ENCODE measurements around the gene TRIB2.

Gene TRIB2

DNA sequence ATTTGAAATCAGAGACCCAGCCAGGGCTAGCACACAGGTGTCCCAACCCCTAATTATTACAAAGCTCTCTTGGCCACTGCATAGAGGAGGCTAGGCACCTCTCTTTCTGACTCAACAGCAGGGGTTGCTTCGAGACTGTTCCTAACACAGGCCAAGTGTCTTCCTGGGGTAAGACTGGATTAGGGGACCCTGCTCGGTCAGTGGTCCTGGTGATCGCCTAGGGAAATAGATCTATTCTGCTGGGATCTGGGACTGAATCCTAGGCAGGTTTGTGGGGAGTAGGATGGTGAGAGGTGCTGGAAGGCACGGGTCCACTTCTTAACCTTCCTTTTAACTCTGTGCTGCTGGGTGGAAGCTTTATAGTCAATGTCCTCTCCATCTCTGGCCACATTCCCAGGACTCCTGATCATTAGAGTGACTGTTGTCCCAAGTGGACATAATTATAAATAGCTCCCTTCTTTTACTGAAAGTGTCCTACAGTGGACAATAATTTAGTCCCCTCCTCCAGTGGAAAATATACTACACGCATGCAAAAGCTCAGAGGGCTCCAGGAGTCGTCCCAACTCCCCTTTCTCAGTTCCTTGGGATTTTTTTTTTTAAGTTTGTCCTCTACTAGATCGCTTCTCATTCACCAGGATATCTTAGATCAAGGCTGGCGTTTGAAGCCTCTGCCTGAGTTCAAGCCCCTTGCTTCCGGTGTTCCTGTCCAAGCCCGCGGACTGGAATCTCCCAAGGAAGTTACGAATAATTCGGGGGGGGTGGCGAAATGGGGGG is 1.3 kb upstream of the TRIB2 start:
- no peak for TF ChIP-seq SUZ12 (IDR thresholded peaks at IDR 0.05)
- no peak for TF ChIP-seq HDGF (IDR thresholded peaks at IDR 0.05; ENCODE audit: borderline replicate concordance)
- TF ChIP-seq BHLHE40 (IDR thresholded peaks at IDR 0.05; ENCODE audit: borderline replicate concordance) = no peak
- no peak for TF ChIP-seq L3MBTL2 (conservative IDR thresholded peaks at IDR 0.05)
- no peak for TF ChIP-seq TARDBP (IDR thresholded peaks at IDR 0.05)
- no peak for TF ChIP-seq NFRKB (IDR thresholded peaks at IDR 0.05)
- TF ChIP-seq ZNF384 (IDR thresholded peaks at IDR 0.05) = no peak
- TF ChIP-seq FOXM1 (IDR thresholded peaks at IDR 0.05; ENCODE audit: borderline replicate concordance) = no peak
- no peak for TF ChIP-seq FOXK2 (IDR thresholded peaks at IDR 0.05)
- TF ChIP-seq SP1 (IDR thresholded peaks at IDR 0.05) = no peak
- TF ChIP-seq ELF4 (IDR thresholded peaks at IDR 0.05) = no peak
- TF ChIP-seq ARNT (IDR thresholded peaks at IDR 0.05) = no peak
- no peak for TF ChIP-seq CTBP1 (IDR thresholded peaks at IDR 0.05; ENCODE audit: borderline replicate concordance)
- no peak for TF ChIP-seq FOXA1 (IDR thresholded peaks at IDR 0.05)
- no peak for TF ChIP-seq LEF1 (IDR thresholded peaks at IDR 0.05; ENCODE audit: borderline replicate concordance)
- no peak for TF ChIP-seq PKNOX1 (IDR thresholded peaks at IDR 0.05)
- POLR2A ChIA-PET = interaction anchor here (1.0 to 1.8 kb wide), 8 partner anchors 13 to 885 kb away, joined by 3 to 5 read pairs (median 3); no protein-coding TSS in a partner anchor
- no peak for DNase-seq (ENCODE audit: extremely low spot score)
- CTCF ChIA-PET = interaction anchor here (0.6 to 3.1 kb wide), 13 partner anchors 14 to 695 kb away, joined by 3 to 14 read pairs (median 3); no protein-coding TSS in a partner anchor

GRCh38 chr2:12716032-12716281 is 779 bp upstream of the TRIB2 start:
- no peak for TF ChIP-seq FOXK2 (IDR thresholded peaks at IDR 0.05)
- TF ChIP-seq BHLHE40 (IDR thresholded peaks at IDR 0.05; ENCODE audit: borderline replicate concordance) = no peak
- no peak for TF ChIP-seq TARDBP (IDR thresholded peaks at IDR 0.05)
- TF ChIP-seq ARNT (IDR thresholded peaks at IDR 0.05) = no peak
- no peak for TF ChIP-seq PKNOX1 (IDR thresholded peaks at IDR 0.05)
- no peak for TF ChIP-seq ELF4 (IDR thresholded peaks at IDR 0.05)
- no peak for TF ChIP-seq LEF1 (IDR thresholded peaks at IDR 0.05; ENCODE audit: borderline replicate concordance)
- no peak for TF ChIP-seq CTBP1 (IDR thresholded peaks at IDR 0.05; ENCODE audit: borderline replicate concordance)
- TF ChIP-seq HDGF (IDR thresholded peaks at IDR 0.05; ENCODE audit: borderline replicate concordance) = no peak
- TF ChIP-seq SUZ12 (IDR thresholded peaks at IDR 0.05) = no peak
- TF ChIP-seq FOXA1 (IDR thresholded peaks at IDR 0.05) = no peak
- TF ChIP-seq ZNF384 (IDR thresholded peaks at IDR 0.05) = no peak
- CTCF ChIA-PET = interaction anchor here (0.7 to 3.1 kb wide), 10 partner anchors 8 to 546 kb away, joined by 3 to 14 read pairs (median 3); no protein-coding TSS in a partner anchor
- POLR2A ChIA-PET = interaction anchor here (1.0 to 1.8 kb wide), 11 partner anchors 13 to 886 kb away, joined by 3 to 5 read pairs (median 3); no protein-coding TSS in a partner anchor
- DNase-seq (ENCODE audit: extremely low spot score) = peak; percentile 57

GRCh38 chr2:12717191-12718014 is 667 bp downstream of the TRIB2 start:
- ChIA-PET CTCF (interaction anchor here (0.6 to 3.1 kb wide), 7 partner anchors 75 to 887 kb away, joined by 3 to 14 read pairs (median 4); no protein-coding TSS in a partner anchor), POLR2A (interaction anchor here (0.5 to 1.5 kb wide), 9 partner anchors 140 to 887 kb away, joined by 3 to 5 read pairs (median 4); no protein-coding TSS in a partner anchor)
- DNase-seq (ENCODE audit: extremely low spot score) = peak; percentile 46
- no peak for TF ChIP-seq FOXM1 (IDR thresholded peaks at IDR 0.05; ENCODE audit: borderline replicate concordance)
- peak; percentile 58 for TF ChIP-seq L3MBTL2 (conservative IDR thresholded peaks at IDR 0.05)

- no peak for DNase-seq (ENCODE audit: extremely low spot score)
- TF ChIP-seq SP1 (IDR thresholded peaks at IDR 0.05) = no peak
- no peak for TF ChIP-seq FOXK2 (IDR thresholded peaks at IDR 0.05)
- TF ChIP-seq FOXM1 (IDR thresholded peaks at IDR 0.05; ENCODE audit: borderline replicate concordance) = no peak
- TF ChIP-seq LEF1 (IDR thresholded peaks at IDR 0.05; ENCODE audit: borderline replicate concordance) = no peak
- TF ChIP-seq ZNF384 (IDR thresholded peaks at IDR 0.05) = no peak
- no peak for TF ChIP-seq FOXA1 (IDR thresholded peaks at IDR 0.05)
- no peak for TF ChIP-seq ARNT (IDR thresholded peaks at IDR 0.05)
- no peak for TF ChIP-seq ELF4 (IDR thresholded peaks at IDR 0.05)
- TF ChIP-seq PKNOX1 (IDR thresholded peaks at IDR 0.05) = no peak
- no peak for TF ChIP-seq SUZ12 (IDR thresholded peaks at IDR 0.05)
- no peak for TF ChIP-seq NFRKB (IDR thresholded peaks at IDR 0.05)
- TF ChIP-seq L3MBTL2 (conservative IDR thresholded peaks at IDR 0.05) = no peak
- no peak for TF ChIP-seq HDGF (IDR thresholded peaks at IDR 0.05; ENCODE audit: borderline replicate concordance)
- TF ChIP-seq BHLHE40 (IDR thresholded peaks at IDR 0.05; ENCODE audit: borderline replicate concordance) = no peak
- TF ChIP-seq CTBP1 (IDR thresholded peaks at IDR 0.05; ENCODE audit: borderline replicate concordance) = no peak
- no peak for TF ChIP-seq TARDBP (IDR thresholded peaks at IDR 0.05)
- ChIA-PET POLR2A (no interaction called here), CTCF (interaction anchor here (0.6 to 3.1 kb wide), 5 partner anchors 171 to 887 kb away, joined by 3 to 14 read pairs (median 4); no protein-coding TSS in a partner anchor)
Observed at GRCh38 chr2:12718015-12718671, 1.4 kb downstream of the TRIB2 start.
